Measurements from ENCODE around the gene MAP4K4. TPM values are rescaled to one million over a fixed set of nuclear protein-coding genes. Genes with fewer than 3 reads are reported as not detected.

Gene MAP4K4
- total RNA-seq, 2 donors from 2014 or later = 53.5 to 75.8 TPM

DNA sequence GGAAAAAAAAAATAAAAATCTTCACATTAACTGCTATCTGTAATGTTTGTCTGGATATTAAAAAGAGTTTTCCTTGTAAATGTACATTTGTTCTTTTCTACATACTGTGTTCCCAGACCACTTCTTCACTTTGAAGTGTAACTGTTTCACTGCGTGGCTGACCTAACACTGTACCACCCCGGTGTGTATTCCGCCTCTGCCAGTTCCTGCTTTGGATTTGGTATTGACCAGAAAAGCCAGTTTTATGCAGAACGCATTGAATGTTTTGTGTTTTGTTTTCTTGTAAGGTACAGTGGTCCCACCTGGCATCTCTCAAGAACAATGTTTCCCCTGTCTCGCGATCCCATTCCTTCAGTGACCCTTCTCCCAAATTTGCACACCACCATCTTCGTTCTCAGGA lies 166.0 kb downstream of the MAP4K4 start:
- no peak for DNase-seq (ENCODE audit: low spot score)
- intact Hi-C loops (cut with DNase I) = no loop called here

DNA sequence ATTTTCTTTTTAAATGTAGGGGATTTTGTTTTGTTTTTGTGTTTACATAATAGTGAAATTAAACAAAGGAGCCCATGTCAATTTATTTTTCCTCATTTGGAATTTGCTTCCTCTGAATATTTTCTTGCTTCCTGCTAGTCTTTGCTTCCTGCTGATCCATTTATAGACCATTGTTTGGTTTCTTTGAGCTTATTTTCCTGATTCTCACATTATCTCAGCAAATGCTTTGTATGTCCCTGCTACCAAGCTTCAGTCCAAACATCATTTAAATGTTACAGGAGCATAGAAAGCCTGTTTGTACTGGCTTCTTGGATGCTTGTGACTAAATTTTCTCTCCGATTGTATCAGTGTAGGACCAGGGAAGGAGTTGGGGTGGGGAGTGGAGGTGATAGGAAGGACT lies 166.9 kb downstream of the MAP4K4 start:
- intact Hi-C loops (cut with DNase I) = no loop called here
- no peak for DNase-seq (ENCODE audit: low spot score)

DNA sequence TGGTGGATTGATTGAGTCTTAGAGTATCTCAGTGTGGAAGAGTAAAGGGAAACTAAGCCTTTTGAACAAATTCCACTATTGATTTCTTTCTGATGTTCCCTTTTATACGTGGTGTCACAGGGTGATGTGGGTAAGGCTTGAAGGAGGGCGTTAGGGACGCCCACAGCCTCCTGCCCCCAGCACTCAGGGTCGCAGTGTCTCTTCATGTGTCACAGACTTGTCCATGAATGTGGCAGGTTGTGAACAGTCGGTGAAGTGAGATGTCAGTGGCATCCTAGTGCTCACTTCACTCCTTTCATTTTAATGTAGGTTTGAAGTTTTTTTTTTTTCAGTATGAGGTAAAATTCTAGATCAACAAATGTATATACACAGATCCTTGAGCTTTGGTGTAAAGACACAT lies 171.0 kb downstream of the MAP4K4 start:
- DNase-seq (ENCODE audit: low spot score) = no peak
- intact Hi-C loops (cut with DNase I) = no loop called here

DNA sequence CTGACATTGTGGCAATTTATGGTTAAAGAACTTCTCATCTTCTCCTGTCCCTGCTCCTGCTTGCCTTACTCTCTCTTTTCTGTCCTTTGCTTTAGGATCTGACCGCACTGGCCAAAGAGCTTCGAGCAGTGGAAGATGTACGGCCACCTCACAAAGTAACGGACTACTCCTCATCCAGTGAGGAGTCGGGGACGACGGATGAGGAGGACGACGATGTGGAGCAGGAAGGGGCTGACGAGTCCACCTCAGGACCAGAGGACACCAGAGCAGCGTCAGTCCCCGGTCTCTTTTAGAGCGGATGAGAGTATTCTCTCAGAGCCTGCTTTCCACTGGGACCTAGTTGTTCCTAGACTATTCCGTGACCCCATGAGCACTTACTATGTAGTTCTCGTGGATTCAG lies 172.0 kb downstream of the MAP4K4 start:
- intact Hi-C loops (cut with DNase I) = no loop called here
- no peak for DNase-seq (ENCODE audit: low spot score)

DNA sequence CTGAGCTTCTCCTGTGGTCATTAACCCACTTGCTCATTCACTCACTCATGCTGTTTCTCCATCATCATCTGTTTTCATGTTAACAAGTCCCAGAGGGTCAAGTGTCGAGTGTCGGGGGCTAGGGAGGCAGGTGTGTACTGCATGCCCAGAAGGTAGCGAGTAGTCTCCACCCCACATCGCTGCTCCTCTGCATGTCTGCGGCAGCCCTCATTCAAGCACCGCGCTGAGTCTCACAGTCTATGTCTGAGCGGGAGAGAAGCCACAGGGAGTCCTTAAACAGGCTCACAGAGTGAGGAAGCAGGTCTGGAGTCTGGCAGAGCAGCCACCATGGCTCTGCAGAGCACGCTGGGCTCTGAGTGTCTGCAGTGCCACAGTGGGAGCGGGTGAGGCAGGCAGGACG lies 172.9 kb downstream of the MAP4K4 start:
- intact Hi-C loops (cut with DNase I) = loop anchor here in 1 of 2 donors (10.0 kb wide), 1 partner anchor 284 kb away; no protein-coding TSS in a partner anchor
- DNase-seq (ENCODE audit: low spot score) = no peak

DNA sequence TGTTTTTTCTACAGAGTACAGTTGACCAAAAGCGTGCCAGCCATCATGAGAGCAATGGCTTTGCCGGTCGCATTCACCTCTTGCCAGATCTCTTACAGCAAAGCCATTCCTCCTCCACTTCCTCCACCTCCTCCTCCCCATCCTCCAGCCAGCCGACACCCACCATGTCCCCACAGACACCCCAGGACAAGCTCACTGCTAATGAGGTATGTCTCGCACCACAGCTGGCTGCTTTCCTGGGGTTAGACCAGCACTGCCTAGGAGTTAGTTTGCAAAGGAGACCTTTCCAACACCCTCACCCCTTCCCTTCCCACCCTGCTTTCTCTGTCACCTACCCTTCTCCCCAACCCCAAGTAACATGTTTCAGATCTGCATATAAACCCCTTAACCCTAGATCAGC lies 174.0 kb downstream of the MAP4K4 start:
- DNase-seq (ENCODE audit: low spot score) = no peak
- intact Hi-C loops (cut with DNase I) = loop anchor here in 1 of 2 donors (10.0 kb wide), 1 partner anchor 283 kb away; no protein-coding TSS in a partner anchor

DNA sequence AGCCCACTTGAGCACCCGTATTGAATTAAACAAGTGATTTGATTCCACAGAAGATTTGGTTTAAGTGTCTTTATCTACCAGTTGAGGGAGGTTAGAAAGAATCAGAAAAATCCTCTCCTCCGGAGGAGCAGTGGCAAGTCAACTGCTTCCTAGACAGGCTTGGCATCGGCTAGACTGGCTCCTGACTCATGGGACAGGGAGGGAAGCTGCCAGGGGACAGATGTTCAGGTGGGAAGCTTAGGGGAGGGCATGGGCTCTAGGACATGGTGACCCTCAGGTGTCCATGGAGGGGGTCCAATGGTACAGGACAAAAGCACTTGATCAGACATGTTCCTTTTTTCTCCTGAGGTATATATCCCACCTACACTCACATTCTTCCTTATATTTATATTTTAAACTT lies 175.0 kb downstream of the MAP4K4 start:
- DNase-seq (ENCODE audit: low spot score) = no peak
- intact Hi-C loops (cut with DNase I) = loop anchor here in 1 of 2 donors (10.0 kb wide), 1 partner anchor 282 kb away; no protein-coding TSS in a partner anchor

DNA sequence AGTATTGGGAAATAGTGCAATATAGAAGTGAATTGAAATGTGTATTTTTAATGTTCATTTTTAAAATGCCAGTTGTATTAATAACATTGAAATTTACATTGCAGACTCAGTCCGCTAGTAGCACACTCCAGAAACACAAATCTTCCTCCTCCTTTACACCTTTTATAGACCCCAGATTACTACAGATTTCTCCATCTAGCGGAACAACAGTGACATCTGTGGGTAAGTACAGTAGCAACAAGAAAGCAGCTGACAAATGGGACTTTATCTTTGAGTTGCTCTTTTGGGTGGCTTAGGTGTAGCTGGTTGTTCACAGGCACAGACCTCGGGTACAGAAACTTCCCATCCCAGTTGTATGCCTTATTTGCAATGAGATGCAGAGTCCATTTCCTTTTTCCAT lies 176.0 kb downstream of the MAP4K4 start:
- intact Hi-C loops (cut with DNase I) = loop anchor here in 1 of 2 donors (10.0 kb wide), 1 partner anchor 281 kb away; no protein-coding TSS in a partner anchor

DNA sequence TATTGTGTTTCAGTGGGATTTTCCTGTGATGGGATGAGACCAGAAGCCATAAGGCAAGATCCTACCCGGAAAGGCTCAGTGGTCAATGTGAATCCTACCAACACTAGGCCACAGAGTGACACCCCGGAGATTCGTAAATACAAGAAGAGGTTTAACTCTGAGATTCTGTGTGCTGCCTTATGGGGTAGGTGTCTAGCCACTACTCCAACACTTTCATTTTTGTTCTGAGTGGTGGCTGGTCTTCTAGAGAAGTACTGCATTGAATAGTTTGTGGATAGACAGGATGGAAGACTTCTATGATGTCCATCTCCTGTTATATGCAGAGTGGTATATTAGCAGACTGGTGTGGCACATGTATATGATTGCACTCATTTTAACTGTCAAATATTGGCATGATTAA lies 176.6 kb downstream of the MAP4K4 start:
- intact Hi-C loops (cut with DNase I) = loop anchor here in 1 of 2 donors (10.0 kb wide), 1 partner anchor 281 kb away; no protein-coding TSS in a partner anchor

More for the DNA sequence above, 176.0 kb downstream of the MAP4K4 start:
- DNase-seq (ENCODE audit: low spot score) = no peak

DNA sequence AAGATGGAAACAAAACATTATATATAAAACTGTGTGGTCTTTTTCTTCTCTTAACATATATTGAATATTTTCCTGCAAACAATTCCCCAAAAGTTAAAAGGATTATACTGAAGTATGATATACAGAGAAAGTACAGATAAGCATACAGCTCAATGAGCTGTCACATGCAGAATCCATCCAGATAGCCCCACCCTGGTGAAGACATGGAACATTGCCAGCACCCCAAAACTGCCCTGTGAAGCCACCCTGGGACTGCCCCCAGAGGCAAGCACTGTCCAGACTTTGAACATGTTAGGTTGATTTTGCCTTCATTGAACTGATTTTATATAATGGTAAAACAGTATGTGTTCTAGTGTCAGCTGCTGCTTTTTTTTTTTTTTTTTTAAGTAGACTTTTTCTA lies 182.0 kb downstream of the MAP4K4 start:
- intact Hi-C loops (cut with DNase I) = loop anchor here (5.0 to 10.0 kb wide), 2 partner anchors 275 to 1392 kb away; no protein-coding TSS in a partner anchor
- no peak for DNase-seq (ENCODE audit: low spot score)

More for the DNA sequence above, 176.6 kb downstream of the MAP4K4 start:
- no peak for DNase-seq (ENCODE audit: low spot score)

DNA sequence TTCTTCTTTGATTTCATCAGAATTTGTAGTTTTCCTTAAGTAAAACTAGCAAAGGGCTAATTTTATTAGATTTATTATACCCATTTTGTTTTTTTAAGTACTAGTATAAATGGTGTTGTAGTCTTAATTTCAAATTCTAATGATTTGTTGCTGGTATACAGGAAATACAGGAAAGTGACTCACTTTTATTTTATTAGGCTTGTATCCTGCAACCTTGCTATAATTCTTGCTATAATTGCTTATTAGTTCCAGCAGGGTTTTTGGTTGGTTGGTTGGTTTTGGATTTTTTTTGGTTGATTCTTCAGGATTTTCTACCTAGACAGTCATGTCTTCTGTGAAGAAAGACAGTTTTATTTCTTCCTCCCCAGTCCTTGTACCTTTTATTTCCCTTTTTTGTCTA lies 183.6 kb downstream of the MAP4K4 start:
- DNase-seq (ENCODE audit: low spot score) = no peak
- intact Hi-C loops (cut with DNase I) = loop anchor here in 1 of 2 donors (10.0 kb wide), 1 partner anchor 364 kb away; no protein-coding TSS in a partner anchor

DNA sequence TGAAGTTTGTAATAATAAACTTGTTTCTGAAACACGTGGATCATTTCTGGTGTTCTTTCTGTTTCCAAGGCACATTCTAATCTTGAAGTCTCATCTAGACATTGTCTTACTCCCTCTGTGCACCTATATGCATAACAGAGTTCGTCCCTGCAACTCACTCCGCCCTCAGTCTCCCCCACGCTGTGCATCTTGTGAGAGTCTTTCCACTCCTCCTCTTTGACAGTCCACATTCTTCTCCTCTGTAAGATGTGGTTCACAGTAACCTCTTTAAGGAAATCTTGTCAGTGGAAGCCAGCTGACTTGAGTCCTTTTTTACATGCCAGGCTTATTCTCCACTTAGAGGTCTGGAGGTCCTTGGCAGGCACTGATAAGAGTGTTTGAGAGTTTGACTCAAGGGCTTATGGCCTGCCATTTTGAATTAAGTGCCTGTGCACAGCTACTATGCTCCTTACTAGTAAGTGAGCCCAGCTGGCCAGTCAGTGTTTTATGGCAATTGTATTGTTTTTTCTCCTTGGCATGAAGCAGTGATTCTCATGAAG lies 185.3 kb downstream of the MAP4K4 start:
- intact Hi-C loops (cut with DNase I) = loop anchor here in 1 of 2 donors (10.0 kb wide), 1 partner anchor 362 kb away; no protein-coding TSS in a partner anchor

DNA sequence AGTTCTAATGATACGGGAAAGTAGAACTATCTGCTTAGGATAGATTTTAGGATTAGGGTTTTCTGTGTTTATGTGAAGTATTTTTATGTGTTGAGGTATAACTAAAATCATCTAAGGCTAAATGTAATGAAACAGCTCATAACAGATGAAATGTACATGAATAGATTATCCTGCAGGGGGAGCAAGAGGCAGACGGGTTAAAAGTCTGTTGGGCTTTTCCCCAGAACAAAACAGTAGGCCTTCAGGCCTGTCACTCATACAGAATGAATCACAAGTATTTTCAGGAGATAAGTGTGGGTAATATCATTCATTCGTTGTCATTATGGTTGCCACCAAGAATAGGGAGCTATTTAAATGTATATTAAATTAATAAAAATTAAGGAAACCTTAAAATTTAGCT lies 186.4 kb downstream of the MAP4K4 start:
- intact Hi-C loops (cut with DNase I) = loop anchor here in 1 of 2 donors (10.0 kb wide), 1 partner anchor 361 kb away; no protein-coding TSS in a partner anchor
- DNase-seq (ENCODE audit: low spot score) = no peak

More for the DNA sequence above, 185.3 kb downstream of the MAP4K4 start:
- DNase-seq (ENCODE audit: low spot score) = no peak

DNA sequence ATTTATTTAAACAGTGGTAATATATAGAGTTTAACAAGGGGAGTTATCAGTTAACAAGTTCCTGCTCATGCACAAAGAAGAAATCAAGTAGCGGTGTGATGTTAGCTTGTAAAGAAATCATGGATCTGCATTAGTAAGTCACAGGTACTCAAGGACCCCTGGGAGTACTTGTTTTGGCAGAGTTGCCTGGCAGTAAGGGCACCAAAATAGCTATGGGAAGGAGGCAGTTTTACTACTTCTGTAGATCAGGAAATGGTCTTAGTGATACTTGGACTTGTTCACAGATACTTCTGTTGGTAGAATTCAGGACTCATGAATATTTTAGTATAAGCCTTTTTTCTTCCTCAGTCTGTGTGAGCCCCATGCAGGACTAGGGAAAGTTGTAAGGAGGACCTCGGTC lies 186.9 kb downstream of the MAP4K4 start:
- intact Hi-C loops (cut with DNase I) = loop anchor here in 1 of 2 donors (10.0 kb wide), 1 partner anchor 360 kb away; no protein-coding TSS in a partner anchor

DNA sequence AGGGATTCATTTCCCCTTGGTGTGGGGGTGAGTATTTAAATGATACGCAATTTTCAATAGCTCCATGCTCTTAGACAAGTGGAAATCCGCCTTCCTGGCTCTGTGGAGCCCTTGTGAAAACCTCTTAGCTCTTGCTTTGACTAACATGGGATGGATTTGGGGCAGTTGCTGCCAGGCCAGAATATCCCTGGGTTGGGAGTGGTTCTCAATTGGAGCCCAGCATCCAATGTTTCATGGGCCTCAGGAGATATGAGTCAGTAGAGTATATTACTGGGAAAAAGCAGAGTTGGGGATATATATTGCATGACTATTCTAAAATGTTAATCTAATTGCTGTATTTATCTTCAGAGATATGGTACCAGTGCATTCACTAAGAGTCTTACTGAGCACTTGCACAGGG lies 189.8 kb downstream of the MAP4K4 start:
- intact Hi-C loops (cut with DNase I) = loop anchor here in 1 of 2 donors (10.0 kb wide), 1 partner anchor 357 kb away; no protein-coding TSS in a partner anchor
- DNase-seq (ENCODE audit: low spot score) = no peak

More for the DNA sequence above, 186.9 kb downstream of the MAP4K4 start:
- DNase-seq (ENCODE audit: low spot score) = no peak

DNA sequence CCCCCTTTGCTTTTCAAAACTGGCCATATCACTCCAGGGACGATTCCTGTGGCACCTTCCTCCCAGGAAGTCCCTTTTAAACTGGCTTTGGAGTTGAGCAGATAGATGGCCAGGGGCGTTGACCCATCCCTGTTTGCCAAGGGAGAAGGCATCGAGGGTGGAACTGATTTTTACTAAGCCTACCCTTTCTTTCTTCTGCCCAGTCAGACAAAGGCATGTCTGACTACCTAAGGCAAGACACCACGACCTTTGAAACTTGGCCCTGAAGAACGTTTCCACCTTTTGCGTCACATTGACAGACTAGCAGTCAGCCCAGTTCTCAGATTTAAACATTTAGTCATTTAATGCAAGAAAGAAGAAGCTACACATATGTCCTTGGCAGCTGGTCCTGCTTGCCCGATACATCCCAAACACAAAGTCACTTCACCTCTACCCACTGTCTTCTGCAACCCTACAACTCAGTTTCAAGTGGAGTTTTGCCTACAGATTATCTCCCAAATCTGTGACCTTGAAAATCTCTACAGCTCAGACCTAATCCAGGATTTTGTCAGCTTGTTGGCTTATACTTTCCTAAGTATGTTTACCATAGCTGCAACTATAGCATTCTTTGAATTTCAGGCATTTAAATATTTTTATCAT lies 192.1 kb downstream of the MAP4K4 start:
- intact Hi-C loops (cut with DNase I) = loop anchor here in 1 of 2 donors (10.0 kb wide), 1 partner anchor 355 kb away; no protein-coding TSS in a partner anchor
- DNase-seq (ENCODE audit: low spot score) = no peak

DNA sequence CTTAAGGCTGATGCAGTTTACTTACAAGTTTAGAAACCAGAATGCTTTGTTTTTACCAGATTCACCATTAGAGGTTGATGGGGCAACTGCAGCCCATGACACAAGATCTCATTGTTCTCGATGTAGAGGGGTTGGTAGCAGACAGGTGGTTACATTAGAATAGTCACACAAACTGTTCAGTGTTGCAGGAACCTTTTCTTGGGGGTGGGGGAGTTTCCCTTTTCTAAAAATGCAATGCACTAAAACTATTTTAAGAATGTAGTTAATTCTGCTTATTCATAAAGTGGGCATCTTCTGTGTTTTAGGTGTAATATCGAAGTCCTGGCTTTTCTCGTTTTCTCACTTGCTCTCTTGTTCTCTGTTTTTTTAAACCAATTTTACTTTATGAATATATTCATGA lies 194.9 kb downstream of the MAP4K4 start:
- DNase-seq (ENCODE audit: low spot score) = no peak
- intact Hi-C loops (cut with DNase I) = no loop called here

DNA sequence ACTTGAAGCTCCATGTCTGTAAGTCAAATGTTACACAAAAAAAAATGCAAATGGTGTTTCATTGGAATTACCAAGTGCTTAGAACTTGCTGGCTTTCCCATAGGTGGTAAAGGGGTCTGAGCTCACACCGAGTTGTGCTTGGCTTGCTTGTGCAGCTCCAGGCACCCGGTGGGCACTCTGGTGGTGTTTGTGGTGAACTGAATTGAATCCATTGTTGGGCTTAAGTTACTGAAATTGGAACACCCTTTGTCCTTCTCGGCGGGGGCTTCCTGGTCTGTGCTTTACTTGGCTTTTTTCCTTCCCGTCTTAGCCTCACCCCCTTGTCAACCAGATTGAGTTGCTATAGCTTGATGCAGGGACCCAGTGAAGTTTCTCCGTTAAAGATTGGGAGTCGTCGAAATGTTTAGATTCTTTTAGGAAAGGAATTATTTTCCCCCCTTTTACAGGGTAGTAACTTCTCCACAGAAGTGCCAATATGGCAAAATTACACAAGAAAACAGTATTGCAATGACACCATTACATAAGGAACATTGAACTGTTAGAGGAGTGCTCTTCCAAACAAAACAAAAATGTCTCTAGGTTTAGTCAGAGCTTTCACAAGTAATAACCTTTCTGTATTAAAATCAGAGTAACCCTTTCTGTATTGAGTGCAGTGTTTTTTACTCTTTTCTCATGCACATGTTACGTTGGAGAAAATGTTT lies 196.3 kb downstream of the MAP4K4 start:
- intact Hi-C loops (cut with DNase I) = no loop called here
- DNase-seq (ENCODE audit: low spot score) = no peak

DNA sequence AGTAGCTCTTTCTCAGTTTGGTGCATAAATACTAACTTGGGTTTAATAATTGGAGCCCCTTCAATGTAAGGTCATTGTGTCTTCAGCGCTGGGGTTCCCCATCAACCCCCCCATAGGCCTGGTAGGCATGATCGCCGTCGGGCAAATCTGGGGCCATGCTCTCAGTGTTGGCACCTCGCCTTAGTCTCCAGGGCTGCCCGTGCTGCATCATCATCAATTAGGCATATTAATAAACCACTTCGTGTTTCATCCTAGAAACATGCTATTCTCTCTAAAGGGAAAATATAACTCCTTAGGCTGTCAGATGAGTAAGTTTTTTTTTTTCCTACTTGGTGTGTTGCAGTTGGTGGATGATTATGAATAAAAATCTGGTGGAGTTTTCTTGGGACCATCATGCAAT lies 197.5 kb downstream of the MAP4K4 start:
- no peak for DNase-seq (ENCODE audit: low spot score)
- intact Hi-C loops (cut with DNase I) = no loop called here

DNA sequence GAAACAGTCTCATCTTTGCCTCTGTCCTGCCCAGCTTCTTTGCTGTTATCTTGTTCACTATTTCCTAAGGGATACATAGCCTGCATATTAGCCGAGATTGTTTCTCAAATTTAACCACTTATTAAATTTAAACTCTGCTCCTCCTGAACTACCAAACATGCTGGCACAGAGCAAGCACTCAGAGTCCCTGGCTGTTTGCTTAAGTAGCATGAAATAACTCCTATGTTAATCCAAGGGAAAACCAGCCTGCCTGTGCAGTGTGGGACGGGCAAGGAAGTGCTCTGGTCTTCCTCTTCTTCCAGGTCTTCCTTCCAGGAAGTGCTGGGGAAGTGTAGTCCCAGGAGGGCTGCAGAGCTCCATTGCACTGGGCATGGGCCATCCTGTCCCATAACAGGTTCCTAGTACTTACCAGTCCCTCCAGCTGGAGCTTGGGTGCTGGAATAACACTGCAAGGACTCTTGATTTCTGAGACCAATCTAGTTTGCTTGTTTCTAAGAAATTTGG lies 198.4 kb downstream of the MAP4K4 start:
- no peak for DNase-seq (ENCODE audit: low spot score)
- intact Hi-C loops (cut with DNase I) = no loop called here
